A549 (cell line): Measurements from ENCODE around the gene KBTBD7. TPM values are rescaled to one million over a fixed set of nuclear protein-coding genes. Genes with fewer than 3 reads are reported as not detected.

Experiments used
- ATAC-seq, 2 experiments: fragments of 200-7000 bp in 1 of 2; fragments of >200 bp in 1 of 2; cut with Nextera tagmentation in 1 of 2; cut with Tn5 transposase in 1 of 2; 3 replicates each; pipeline versions ENCODE4 v1.8.0 to v1.9.1; 2018 to 2020; ENCODE audit warnings: mild to moderate bottlenecking in 1 of 2, moderate library complexity in 1 of 2
- CTCF ChIA-PET: fragments of 300-600 bp; sonication (Branson Sonifier 250); formaldehyde crosslinking; extraction: SDS; loops from one replicate; lab custom pipeline; 2021; ENCODE audit warnings: antibody characterized with exemption, inconsistent platforms; lab: Yijun Ruan, JAX
- POLR2A ChIA-PET: fragments of 350-600 bp; formaldehyde crosslinking; extraction: SDS; loops from one replicate; lab custom pipeline; 2021; ENCODE audit warnings: antibody characterized with exemption, inconsistent platforms; lab: Yijun Ruan, JAX
- DNase-seq, 2 experiments: peaks; one replicate each; pipeline versions ENCODE4 v3.0.0 to v3.0.0-alpha.2; 2011 to 2016; ENCODE audit warnings: low read depth in 1 of 2, low spot score in 1 of 2
- FAIRE-seq: peaks from 2 replicates; lab custom pipeline; 2011; peaks lifted over from hg19 to GRCh38; lab: Jason Lieb, UNC
- H3K27ac ChIP-seq, 2 experiments: fragments of >200 bp; sonication (Bioruptor Twin); formaldehyde crosslinking; 3 replicates each; pipeline ENCODE4 v1.5.1; 2016 to 2017
- H3K4me1 ChIP-seq: fragments of >200 bp; sonication (Bioruptor Twin); formaldehyde crosslinking; 3 replicates; pipeline ENCODE4 v1.6.1; 2016
- H3K4me2 ChIP-seq: fragments of >200 bp; sonication (Bioruptor Twin); formaldehyde crosslinking; 3 replicates; pipeline ENCODE4 v1.6.1; 2016
- H3K4me3 ChIP-seq: fragments of >200 bp; sonication (Bioruptor Twin); formaldehyde crosslinking; 3 replicates; pipeline ENCODE4 v1.5.1; 2016
- H3K9me3 ChIP-seq: fragments of >200 bp; sonication (Bioruptor Twin); formaldehyde crosslinking; 3 replicates; pipeline ENCODE4 v1.6.1; 2016
- ATOH8 ChIP-seq: fragments of 250-450 bp; sonication (Bioruptor Pico); IDR thresholded peaks from 2 replicates; pipeline ENCODE4 v1.5.0; 2020; ENCODE audit warnings: low read depth, mild to moderate bottlenecking, moderate library complexity
- BCL3 ChIP-seq: fragments of >200 bp; sonication (Bioruptor Twin); formaldehyde crosslinking; IDR thresholded peaks from 3 replicates; pipeline ENCODE4 v1.6.1; 2016
- CEBPB ChIP-seq, 2 experiments: fragments of >200 bp in 1 of 2; sonication (Bioruptor Twin) in 1 of 2; formaldehyde crosslinking in 1 of 2; IDR thresholded peaks; 2 replicates each; pipeline ENCODE4 v1.6.1; 2012 to 2016
- CHD4 ChIP-seq: fragments of 200-600 bp; sonication (generic); IDR thresholded peaks from 2 replicates; pipeline ENCODE4 v1.6.1; 2016; ENCODE audit warnings: antibody characterized with exemption, mild to moderate bottlenecking, borderline replicate concordance
- CTCF ChIP-seq: fragments of >200 bp; sonication (Bioruptor Twin); formaldehyde crosslinking; IDR thresholded peaks from 3 replicates; pipeline ENCODE4 v1.5.1; 2016
- EP300 ChIP-seq, 2 experiments: fragments of >200 bp; sonication (Bioruptor Twin); formaldehyde crosslinking; IDR thresholded peaks; 2 replicates in 1 of 2; 3 replicates in 1 of 2; pipeline ENCODE4 v1.6.1; 2016 to 2017
- FOSB ChIP-seq: fragments of 250-450 bp; sonication (Bioruptor Pico); IDR thresholded peaks from 2 replicates; pipeline ENCODE4 v1.5.0; 2020; ENCODE audit warnings: mild to moderate bottlenecking, moderate library complexity
- FOSL2 ChIP-seq, 2 experiments: fragments of 450-650 bp in 1 of 2; fragments of >200 bp in 1 of 2; sonication (Bioruptor Twin) in 1 of 2; formaldehyde crosslinking; IDR thresholded peaks; 2 replicates each; pipeline versions ENCODE4 v1.5.0 to v1.6.1; 2016 to 2020; ENCODE audit warnings: mild to moderate bottlenecking in 1 of 2, moderate library complexity in 1 of 2
- NPAS2 ChIP-seq: fragments of 250-450 bp; sonication (Bioruptor Pico); IDR thresholded peaks from 2 replicates; pipeline ENCODE4 v1.8.0; 2022; ENCODE audit warnings: mild to moderate bottlenecking, moderate library complexity, borderline replicate concordance
- NR3C1 ChIP-seq: fragments of >200 bp; sonication (Bioruptor Twin); formaldehyde crosslinking; IDR thresholded peaks from 3 replicates; pipeline ENCODE4 v1.6.1; 2017
- PHF8 ChIP-seq: fragments of 200-600 bp; sonication (generic); IDR thresholded peaks from 2 replicates; pipeline ENCODE4 v1.6.1; 2016; ENCODE audit warnings: low read depth, mild to moderate bottlenecking, antibody characterized with exemption, moderate library complexity, borderline replicate concordance
- RAD21 ChIP-seq, 2 experiments: fragments of >200 bp in 1 of 2; sonication (Bioruptor Twin) in 1 of 2; formaldehyde crosslinking in 1 of 2; IDR thresholded peaks in 1 of 2; conservative IDR thresholded peaks in 1 of 2; 2 replicates in 1 of 2; 3 replicates in 1 of 2; pipeline ENCODE4 v1.6.1; 2012 to 2018; ENCODE audit warnings: inconsistent platforms in 1 of 2
- RARB ChIP-seq: fragments of 250-450 bp; sonication (Bioruptor Pico); IDR thresholded peaks from 2 replicates; pipeline ENCODE4 v1.8.0; 2021; ENCODE audit warnings: mild to moderate bottlenecking, moderate library complexity
- RCOR1 ChIP-seq: fragments of 150-350 bp; IDR thresholded peaks from 2 replicates; pipeline ENCODE4 v1.6.1; 2014; ENCODE audit warnings: antibody characterized with exemption, low read length, low read depth
- REST ChIP-seq: fragments of 200-600 bp; sonication (generic); IDR thresholded peaks from 2 replicates; pipeline ENCODE4 v1.6.1; 2016; ENCODE audit warnings: antibody characterized with exemption, mild to moderate bottlenecking, moderate library complexity
- RFX5 ChIP-seq: fragments of 450-650 bp; IDR thresholded peaks from 2 replicates; pipeline ENCODE4 v1.7.1; 2014; ENCODE audit warnings: antibody characterized with exemption, mild to moderate bottlenecking, moderate library complexity
- RNF2 ChIP-seq: fragments of 200-600 bp; sonication (generic); IDR thresholded peaks from 2 replicates; pipeline ENCODE4 v1.6.1; 2016; ENCODE audit warnings: low read depth, mild to moderate bottlenecking, antibody characterized with exemption, moderate library complexity, borderline replicate concordance
- SMC3 ChIP-seq: fragments of >200 bp; sonication (Bioruptor Twin); formaldehyde crosslinking; IDR thresholded peaks from 3 replicates; pipeline ENCODE4 v1.6.1; 2018; ENCODE audit warnings: inconsistent platforms
- TP53 ChIP-seq: fragments of 250-450 bp; sonication (Bioruptor Pico); IDR thresholded peaks from 2 replicates; pipeline ENCODE4 v1.5.0; 2021; ENCODE audit warnings: mild to moderate bottlenecking, moderate library complexity
- USF2 ChIP-seq: fragments of 450-650 bp; IDR thresholded peaks from 2 replicates; pipeline ENCODE4 v1.6.1; 2014; ENCODE audit warnings: antibody characterized with exemption
- ZC3H11A ChIP-seq: fragments of 450-650 bp; IDR thresholded peaks from 2 replicates; pipeline ENCODE4 v1.6.1; 2014; ENCODE audit warnings: antibody characterized with exemption, mild to moderate bottlenecking
- ZFP36 ChIP-seq: fragments of 450-650 bp; IDR thresholded peaks from 2 replicates; pipeline ENCODE4 v1.6.1; 2014; ENCODE audit warnings: borderline replicate concordance; ENCODE audit not compliant: partially characterized antibody
- ZSCAN20 ChIP-seq: fragments of 250-450 bp; sonication (Bioruptor Pico); IDR thresholded peaks from 2 replicates; pipeline ENCODE4 v1.8.0; 2022; ENCODE audit warnings: mild to moderate bottlenecking, moderate library complexity
- WGBS: methylation state at CpG from one replicate; pipeline ENCODE4 v1.1.6; 2017; ENCODE audit errors: missing lambda C conversion rate; 5-methylcytosine and 5-hydroxymethylcytosine counted together
- polyA plus RNA-seq, 4 experiments: library from polyadenylated mRNA; depleted of rRNA in 3 of 4; stranded (reverse); fragments of >200 nt; fragmentation: RNase III in 1 of 4; extraction: RNeasy Plus Mini Kit Qiagen cat#74134 plus additional on column Dnase treatment in 1 of 4; gene quantifications; 2 replicates in 3 of 4; 3 replicates in 1 of 4; pipeline ENCODE4 v1.2.3, GENCODE V29; 2011 to 2017

The KBTBD7 gene
- polyA plus RNA-seq, 2 of the 4 experiments (the other 2 are of a cell fraction), result 3.2 to 4.4 TPM

- peak; percentile 40 to 48 for DNase-seq
- Histone ChIP-seq H3K4me2 (no peak overlapping the region), H3K4me1 (peaks cover 8% of the 10 kb centered on the region; the same call in 1 of the 3 replicates), H3K27ac (no peak overlapping the region), H3K4me3 (no peak overlapping the region), H3K9me3 (no peaks in the 10 kb centered on the region)
- POLR2A ChIA-PET, result no interaction called here
- FAIRE-seq, result no peak
- 38% methylated on average over 6 of the region's 6 CpGs for WGBS
- ATAC-seq, result peak; percentile 74 to 91; a peak in 5 of 6 replicates
- CTCF ChIA-PET, result interaction anchor here (0.7 to 1.3 kb wide), 10 partner anchors 8 to 152 kb away, joined by 3 to 12 read pairs (median 4); no protein-coding TSS in a partner anchor
- TF ChIP-seq RARB (no peak), SMC3 (peak; percentile 65), RCOR1 (no peak), RAD21 (conservative IDR thresholded peaks at IDR 0.05 in 1 of 2, IDR thresholded peaks at IDR 0.05 in 1 of 2) (peak; percentile 33 to 50; a peak in 3 of 5 replicates), FOSL2 (IDR thresholded peaks at IDR 0.05) (no peak), FOSL2 (CRISPR knock-in tag; IDR thresholded peaks at IDR 0.05) (no peak), CTCF (peak; percentile 55), CHD4 (no peak)
Measured at GRCh38 chr13:41222259-41222852, 28.0 kb upstream of the KBTBD7 start.

- no peaks in the 10 kb centered on the region for H3K9me3 ChIP-seq
- FAIRE-seq (no peak), DNase-seq (no peak), ATAC-seq (no peak)
- no peak overlapping the region for H3K27ac ChIP-seq
- 86% methylated on average over 3 of the region's 3 CpGs for WGBS
- H3K4me1 ChIP-seq, result peaks cover 21% of the 10 kb centered on the region; the same call in 2 of the 3 replicates
- TF ChIP-seq TP53 (CRISPR knock-in tag), result no peak
- no peak for TF ChIP-seq CHD4
- TF ChIP-seq RNF2, result no peak
- no peak for TF ChIP-seq EP300 (IDR thresholded peaks at IDR 0.05)
- no peak for TF ChIP-seq ZC3H11A
- TF ChIP-seq NR3C1, result no peak
- H3K4me3 ChIP-seq, result no peak overlapping the region
- ChIA-PET POLR2A (no interaction called here), CTCF (interaction anchor here (0.9 to 1.5 kb wide), 2 partner anchors 24 to 43 kb away, joined by 3 read pairs; no protein-coding TSS in a partner anchor)
- no peak overlapping the region for H3K4me2 ChIP-seq
Measured at GRCh38 chr13:41220401-41220800, 26.0 kb upstream of the KBTBD7 start.

GRCh38 chr13:41216160-41216559 is 21.8 kb upstream of the KBTBD7 start:
- no peak overlapping the region for H3K27ac ChIP-seq
- peak overlapping the region; percentile 36; the same call in 2 of the 3 replicates for H3K4me2 ChIP-seq
- no peak for FAIRE-seq
- ChIA-PET POLR2A (interaction anchor here (0.6 to 0.7 kb wide), 3 partner anchors 47 to 1499 kb away, joined by 4 read pairs; partner anchors contain the start of genes KBTBD6 and MTRF1), CTCF (interaction anchor here (0.9 to 1.1 kb wide), 2 partner anchors 10 to 17 kb away, joined by 3 to 4 read pairs; no protein-coding TSS in a partner anchor)
- peaks cover 21% of the 10 kb centered on the region; the same call in 2 of the 3 replicates for H3K4me1 ChIP-seq
- DNase-seq, result no peak
- ATAC-seq, result no peak
- H3K4me3 ChIP-seq, result no peak overlapping the region
- H3K9me3 ChIP-seq, result peaks cover 1% of the 10 kb centered on the region; the same call in 1 of the 3 replicates
- TF ChIP-seq ATOH8 (CRISPR knock-in tag) (no peak), CEBPB (IDR thresholded peaks at IDR 0.05) (no peak), USF2 (no peak), REST (no peak), RAD21 (conservative IDR thresholded peaks at IDR 0.05 in 1 of 2, IDR thresholded peaks at IDR 0.05 in 1 of 2) (no peak), ZFP36 (no peak), FOSB (CRISPR knock-in tag) (no peak), PHF8 (no peak), ZSCAN20 (no peak), RFX5 (no peak), SMC3 (no peak), ZC3H11A (no peak), NPAS2 (no peak), BCL3 (no peak)
